Epithelial cell of proximal tubule (primary cell): ENCODE measurements around the gene GET4. TPM values are rescaled to one million over a fixed set of nuclear protein-coding genes. Genes with fewer than 3 reads are reported as not detected.

Experiments used
- DNase-seq: peaks from one replicate; pipeline ENCODE4 v3.0.0-alpha.2; 2011; ENCODE audit warnings: low read depth
- H3K4me3 ChIP-seq: 2 replicates; pipeline ENCODE4 v1.5.1; 2011; ENCODE audit warnings: low read depth, mild to moderate bottlenecking, low read length
- CTCF ChIP-seq: conservative IDR thresholded peaks from 2 replicates; pipeline ENCODE4 v1.5.1; 2012; ENCODE audit warnings: low read depth, mild to moderate bottlenecking, low read length
- total RNA-seq: library from RNA; depleted of rRNA; stranded (reverse); fragments of >200 nt; gene quantifications from 2 replicates; pipeline ENCODE4 v1.2.3, GENCODE V29; 2015

GET4 gene
- total RNA-seq, 1 donor from 2014 or later, result 32.6 TPM

- DNase-seq, result no peak
- peak overlapping the region; percentile 8 for H3K4me3 ChIP-seq
- TF ChIP-seq CTCF, result no peak
Measured at GRCh38 chr7:945556-946255, 69.4 kb downstream of the GET4 start.

Other genes starting within 250 kb of the GET4 start
- gene DNAAF5, start 149.9 kb upstream of the GET4 start, total RNA-seq, result 64.1 and 83.6 TPM in 2 replicates
- gene PRKAR1B, start 149.3 kb upstream of the GET4 start, total RNA-seq, result 12.2 and 23.0 TPM in 2 replicates
- gene SUN1, start 44.1 kb upstream of the GET4 start, total RNA-seq, result 117 and 270 TPM in 2 replicates
- 3.9 and 7.2 TPM in 2 replicates for gene ADAP1, start 78.1 kb downstream of the GET4 start, total RNA-seq
- gene COX19, start 99.0 kb downstream of the GET4 start, total RNA-seq, result 4.6 and 5.4 TPM in 2 replicates
- gene CYP2W1, start 106.6 kb downstream of the GET4 start, total RNA-seq, result not detected in 2 replicates
- gene GPR146, start 168.0 kb downstream of the GET4 start, total RNA-seq, result 0.23 TPM in 1 of 2 replicates, not detected in the other
- 0.72 and 0.81 TPM in 2 replicates for gene GPER1, start 211.6 kb downstream of the GET4 start, total RNA-seq